Aorta (tissue), 5 donors: ENCODE measurements around the gene RNASEL. TPM values are rescaled to one million over a fixed set of nuclear protein-coding genes. Genes with fewer than 3 reads are reported as not detected.

ENCODE experiments used
- ATAC-seq: fragments of 200-7000 bp; cut with Tn5 transposase; one replicate; pipeline ENCODE4 v1.9.1; 2022; ENCODE audit warnings: moderate library complexity; ENCODE audit not compliant: low FRiP score
- DNase-seq, 2 donors: peaks; one replicate each; pipeline ENCODE4 v3.0.0-alpha.2; 2020
- H3K27ac ChIP-seq, 2 donors: one replicate each; pipeline ENCODE4 v1.5.1; 2013; ENCODE audit warnings: low read length in 2 of 2, mild to moderate bottlenecking in 2 of 2, moderate library complexity in 2 of 2, control low read depth in 1 of 2, inconsistent platforms in 1 of 2, low read depth in 1 of 2
- H3K27me3 ChIP-seq, 2 donors: one replicate each; pipeline ENCODE4 v1.6.1; 2013; ENCODE audit warnings: control low read depth in 1 of 2, low read length in 1 of 2, mild to moderate bottlenecking in 1 of 2, moderate library complexity in 1 of 2; ENCODE audit not compliant: insufficient read depth in 2 of 2, control insufficient read depth in 1 of 2
- H3K36me3 ChIP-seq, 2 donors: one replicate each; pipeline ENCODE4 v1.6.1; 2013; ENCODE audit warnings: control low read depth in 1 of 2, low read length in 1 of 2, mild to moderate bottlenecking in 1 of 2; ENCODE audit not compliant: insufficient read depth in 2 of 2, control insufficient read depth in 1 of 2
- H3K4me1 ChIP-seq, 2 donors: one replicate each; pipeline ENCODE4 v1.6.1; 2013; ENCODE audit warnings: low read length in 2 of 2, control low read depth in 1 of 2, mild to moderate bottlenecking in 1 of 2, moderate library complexity in 1 of 2; ENCODE audit not compliant: insufficient read depth in 2 of 2, control insufficient read depth in 1 of 2
- H3K4me3 ChIP-seq, 2 donors: one replicate each; pipeline ENCODE4 v1.5.1; 2013; ENCODE audit warnings: low read length in 2 of 2, control low read depth in 1 of 2, mild to moderate bottlenecking in 1 of 2
- H3K9me3 ChIP-seq: one replicate; pipeline ENCODE4 v1.6.1; 2013; ENCODE audit warnings: mild to moderate bottlenecking, low read length; ENCODE audit not compliant: control insufficient read depth
- WGBS, 2 donors: extraction: QIAGEN DNeasy Blood & Tissue Kit; methylation state at CpG; one replicate each; pipeline ENCODE4 v1.1.7; 2013; 5-methylcytosine and 5-hydroxymethylcytosine counted together
- intact Hi-C, 2 donors: fragments of 100-400 bp; cut with DNase I; formaldehyde crosslinking; loops; one replicate each; pipeline versions ENCODE4 v1.14.2 to v1.15.0; 2022
- polyA plus RNA-seq, 2 donors: library from polyadenylated mRNA; stranded (reverse); fragments of 200-250 nt; gene quantifications; one replicate each; pipeline ENCODE4 v1.2.3, GENCODE V29; 2013
- total RNA-seq, 2 donors: library from RNA; stranded (reverse); fragmentation: NEBNext Ultra II Directional; extraction: Animal tissue kit (Norgen Biotek cat#: 25700); gene quantifications; one replicate each; pipeline ENCODE4 v1.2.1, GENCODE V29; 2021
- donor health status: healthy with polysubstance abuse.
- donor health status: Bipolar disorder and iron deficiency.
- donor health status: DM: no; HTN: no; CAD: no.
- donor health status: DM: no; HTN: no; CAD: no.
- donor health status: DM: yes; HTN: yes; CAD: no.

The RNASEL gene
- total and polyA plus RNA-seq, 4 donors: 3.9 to 13.9 (median 6.9) TPM

GRCh38 chr1:182586380-182586779 lies 2.7 kb downstream of the RNASEL start:
- H3K4me1 ChIP-seq: no peaks in the 10 kb centered on the region
- 91 to 93% methylated on average over 11 of the region's 11 CpGs for WGBS, 2 donors
- intact Hi-C loops: no loop called here

DNA sequence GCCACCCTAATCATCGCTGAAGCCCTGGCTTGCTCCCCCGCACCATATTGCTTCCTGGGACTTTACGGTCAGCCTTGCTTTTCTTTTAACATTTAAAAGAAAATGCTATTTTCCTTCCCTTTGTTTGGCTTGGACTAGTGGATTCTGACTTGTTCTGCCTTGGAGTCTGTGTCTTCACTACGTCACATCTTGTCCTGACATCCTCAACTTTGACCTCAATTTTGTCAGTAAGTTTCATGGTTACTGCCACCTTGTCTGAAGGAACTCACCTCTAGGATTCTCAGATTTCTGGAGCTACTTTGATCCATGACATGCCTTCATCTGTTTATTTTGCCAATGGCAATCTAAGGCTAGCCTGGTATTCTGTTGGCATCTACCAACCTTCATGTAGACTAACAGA lies 4.3 kb downstream of the RNASEL start:
- peaks cover under 1 to 8% of the 10 kb centered on the region in 2 donors for H3K36me3 ChIP-seq
- no peaks in the 10 kb centered on the region for H3K4me1 ChIP-seq
- intact Hi-C loops: no loop called here
- DNase-seq (no peak), ATAC-seq (no peak)
- H3K27ac ChIP-seq: no peak overlapping the region
- H3K27me3 ChIP-seq: no peaks in the 10 kb centered on the region
- H3K9me3 ChIP-seq: no peaks in the 10 kb centered on the region
- H3K4me3 ChIP-seq: no peak overlapping the region
- 88 to 89% methylated on average over 4 of the region's 4 CpGs for WGBS, 2 donors

More at GRCh38 chr1:182586380-182586779, 2.7 kb downstream of the RNASEL start:
- DNase-seq: no peak
- no peak overlapping the region for H3K4me3 ChIP-seq
- ATAC-seq: no peak
- H3K27me3 ChIP-seq: no peaks in the 10 kb centered on the region
- H3K36me3 ChIP-seq: peaks cover 0 to 5% of the 10 kb centered on the region in 2 donors
- H3K9me3 ChIP-seq: no peaks in the 10 kb centered on the region
- H3K27ac ChIP-seq: no peak overlapping the region

DNA sequence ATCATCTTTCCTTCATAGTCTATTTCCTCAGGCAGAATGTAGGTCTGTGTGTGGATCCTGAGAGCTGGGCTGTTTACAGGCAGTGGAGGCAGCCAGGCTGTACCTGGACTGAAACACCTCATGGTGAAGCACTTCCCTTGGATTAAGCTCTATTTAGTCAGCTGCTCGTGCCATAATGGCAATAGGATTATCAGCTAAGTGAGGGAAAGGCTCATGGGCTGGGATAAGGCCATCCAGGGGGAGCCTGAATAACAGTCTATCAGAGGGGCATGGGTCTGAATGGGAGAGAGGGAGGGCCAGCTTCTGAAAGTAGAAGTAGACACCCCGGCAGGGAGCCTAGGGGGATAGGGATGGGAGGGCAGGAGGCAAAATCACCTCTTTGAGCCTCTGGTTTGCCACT lies 8.3 kb downstream of the RNASEL start:
- Histone ChIP-seq H3K9me3 (no peaks in the 10 kb centered on the region), H3K4me3 (no peak overlapping the region), H3K27me3 (no peaks in the 10 kb centered on the region), H3K4me1 (no peaks in the 10 kb centered on the region), H3K27ac (no peak overlapping the region), H3K36me3 (peaks cover 2 to 11% of the 10 kb centered on the region in 2 donors)
- intact Hi-C loops: no loop called here
- no peak for DNase-seq
- 87 to 93% methylated on average over 2 of the region's 2 CpGs for WGBS, 2 donors
- ATAC-seq: no peak

DNA sequence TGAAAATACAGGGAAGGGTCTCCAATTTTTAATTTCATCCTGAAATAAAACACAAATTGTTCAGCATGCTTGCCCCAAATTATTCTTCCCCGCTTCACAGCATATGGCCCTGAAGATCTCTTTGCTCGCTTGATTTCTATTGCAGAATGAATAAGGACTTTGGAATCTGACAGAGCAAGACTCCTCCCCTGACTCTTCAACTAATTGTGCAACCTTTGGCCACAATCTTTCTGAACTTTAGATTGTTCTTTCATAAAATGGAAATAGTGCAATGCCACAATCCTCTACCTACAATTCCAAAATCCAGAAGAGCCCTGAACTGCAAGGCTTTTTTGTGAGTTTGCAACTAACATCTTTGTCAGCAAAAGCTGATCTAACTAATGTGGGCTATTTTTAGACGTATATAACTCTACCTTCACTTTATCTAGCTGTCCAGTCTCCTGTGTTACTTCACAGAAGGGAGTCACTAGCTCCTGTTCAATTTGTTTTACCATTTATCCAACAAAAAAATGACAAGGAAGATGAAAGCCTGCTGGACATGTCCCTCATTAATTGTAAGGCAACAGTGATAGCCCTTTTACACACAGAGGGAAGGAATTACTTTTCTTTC lies 13.4 kb downstream of the RNASEL start:
- no peaks in the 10 kb centered on the region for H3K27me3 ChIP-seq
- H3K27ac ChIP-seq: no peak overlapping the region
- DNase-seq (no peak), ATAC-seq (peak; percentile 50)
- H3K36me3 ChIP-seq: peaks cover 6 to 10% of the 10 kb centered on the region in 2 donors
- intact Hi-C loops: no loop called here
- H3K4me3 ChIP-seq: no peak overlapping the region
- H3K4me1 ChIP-seq: no peaks in the 10 kb centered on the region
- WGBS, 2 donors: 76 to 80% methylated on average over 3 of the region's 3 CpGs
- no peaks in the 10 kb centered on the region for H3K9me3 ChIP-seq

- WGBS, 2 donors: 90 to 94% methylated on average over 4 of the region's 4 CpGs
- Histone ChIP-seq H3K36me3 (peaks cover 4 to 5% of the 10 kb centered on the region in 2 donors), H3K4me3 (no peak overlapping the region), H3K27me3 (no peaks in the 10 kb centered on the region), H3K27ac (no peak overlapping the region), H3K4me1 (no peaks in the 10 kb centered on the region), H3K9me3 (no peaks in the 10 kb centered on the region)
- intact Hi-C loops: no loop called here
- ATAC-seq (no peak), DNase-seq (no peak)
These were observed 14.9 kb downstream of the RNASEL start for GRCh38 chr1:182574156-182574555.

- ATAC-seq (no peak), DNase-seq (no peak)
- Histone ChIP-seq H3K27ac (no peak overlapping the region), H3K36me3 (peaks cover 4% of the 10 kb centered on the region in 2 donors), H3K27me3 (no peaks in the 10 kb centered on the region), H3K9me3 (no peaks in the 10 kb centered on the region), H3K4me1 (no peaks in the 10 kb centered on the region), H3K4me3 (no peak overlapping the region)
- WGBS, 2 donors: 94 to 96% methylated on average over 2 of the region's 2 CpGs
- intact Hi-C loops: no loop called here
These were observed 18.5 kb downstream of the RNASEL start for GRCh38 chr1:182570611-182570970.

- Histone ChIP-seq H3K36me3 (peaks cover 0 to 2% of the 10 kb centered on the region in 2 donors), H3K4me1 (no peaks in the 10 kb centered on the region), H3K4me3 (no peak overlapping the region), H3K9me3 (no peaks in the 10 kb centered on the region), H3K27me3 (no peaks in the 10 kb centered on the region), H3K27ac (no peak overlapping the region)
- intact Hi-C loops: no loop called here
- DNase-seq (no peak), ATAC-seq (no peak)
- WGBS, 2 donors: 85 to 88% methylated on average over 6 of the region's 6 CpGs
These were observed 19.0 kb downstream of the RNASEL start for GRCh38 chr1:182569939-182570610.

GRCh38 chr1:182568647-182569284 lies 20.3 kb downstream of the RNASEL start:
- no peak for DNase-seq
- Histone ChIP-seq H3K27ac (no peak overlapping the region), H3K36me3 (no peaks in the 10 kb centered on the region), H3K4me3 (no peak overlapping the region), H3K27me3 (no peaks in the 10 kb centered on the region), H3K4me1 (no peaks in the 10 kb centered on the region), H3K9me3 (no peaks in the 10 kb centered on the region)
- intact Hi-C loops: no loop called here
- ATAC-seq: no peak
- WGBS, 2 donors: 82 to 87% methylated on average over 3 of the region's 3 CpGs

- Histone ChIP-seq H3K27me3 (no peaks in the 10 kb centered on the region), H3K27ac (no peak overlapping the region), H3K9me3 (no peaks in the 10 kb centered on the region), H3K36me3 (no peaks in the 10 kb centered on the region), H3K4me3 (no peak overlapping the region), H3K4me1 (no peaks in the 10 kb centered on the region)
- intact Hi-C loops: no loop called here
- ATAC-seq (no peak), DNase-seq (no peak)
- 83 to 85% methylated on average over 5 of the region's 5 CpGs for WGBS, 2 donors
These were observed 21.4 kb downstream of the RNASEL start for GRCh38 chr1:182567629-182568028.
